Gastroesophageal sphincter (tissue), 3 donors: ENCODE measurements around the gene GOLIM4.

Source experiments
- EP300 ChIP-seq: sonication (generic); formaldehyde crosslinking; IDR thresholded peaks from one replicate; pipeline ENCODE4 v1.6.1; 2017; ENCODE audit warnings: antibody characterized with exemption, mild to moderate bottlenecking
- POLR2A ChIP-seq, 2 donors: fragments of 450-650 bp; IDR thresholded peaks; one replicate each; pipeline ENCODE4 v1.6.1; 2017; ENCODE audit warnings: antibody characterized with exemption in 2 of 2, mild to moderate bottlenecking in 2 of 2, moderate library complexity in 1 of 2
- POLR2AphosphoS5 ChIP-seq: sonication (generic); formaldehyde crosslinking; IDR thresholded peaks from one replicate; pipeline ENCODE4 v1.6.1; 2017; ENCODE audit warnings: antibody characterized with exemption
- TF ChIP-seq, protein P1 (sequence below), 4 experiments: fragments of 200-600 bp in 2 of 4; fragments of 450-650 bp in 2 of 4; sonication (generic) in 1 of 4; IDR thresholded peaks; one replicate each; pipeline ENCODE4 v1.5.1; 2017 to 2019; ENCODE audit warnings: antibody characterized with exemption in 4 of 4, mild to moderate bottlenecking in 2 of 4, moderate library complexity in 2 of 4

DNA sequence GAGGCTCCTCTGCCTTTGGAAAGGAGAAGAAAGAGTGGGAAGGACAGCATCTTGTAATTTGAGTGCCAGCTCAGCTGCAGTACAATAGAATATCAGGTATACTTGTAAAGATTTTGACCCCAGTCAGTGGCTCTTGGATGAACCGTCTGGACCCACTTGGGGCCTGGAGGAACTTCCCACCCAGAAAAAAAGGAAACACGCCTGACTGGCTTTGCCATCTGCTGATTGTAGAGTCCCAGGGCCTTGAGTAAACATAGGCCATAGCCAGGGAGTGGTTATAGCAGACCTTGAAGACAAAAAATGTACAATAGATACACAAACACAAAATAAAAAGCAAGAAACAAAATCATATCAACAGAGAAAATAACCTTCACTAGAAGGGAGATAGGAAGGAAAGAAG, 112.1 kb downstream of the GOLIM4 start:
- TF ChIP-seq, protein P1, sequence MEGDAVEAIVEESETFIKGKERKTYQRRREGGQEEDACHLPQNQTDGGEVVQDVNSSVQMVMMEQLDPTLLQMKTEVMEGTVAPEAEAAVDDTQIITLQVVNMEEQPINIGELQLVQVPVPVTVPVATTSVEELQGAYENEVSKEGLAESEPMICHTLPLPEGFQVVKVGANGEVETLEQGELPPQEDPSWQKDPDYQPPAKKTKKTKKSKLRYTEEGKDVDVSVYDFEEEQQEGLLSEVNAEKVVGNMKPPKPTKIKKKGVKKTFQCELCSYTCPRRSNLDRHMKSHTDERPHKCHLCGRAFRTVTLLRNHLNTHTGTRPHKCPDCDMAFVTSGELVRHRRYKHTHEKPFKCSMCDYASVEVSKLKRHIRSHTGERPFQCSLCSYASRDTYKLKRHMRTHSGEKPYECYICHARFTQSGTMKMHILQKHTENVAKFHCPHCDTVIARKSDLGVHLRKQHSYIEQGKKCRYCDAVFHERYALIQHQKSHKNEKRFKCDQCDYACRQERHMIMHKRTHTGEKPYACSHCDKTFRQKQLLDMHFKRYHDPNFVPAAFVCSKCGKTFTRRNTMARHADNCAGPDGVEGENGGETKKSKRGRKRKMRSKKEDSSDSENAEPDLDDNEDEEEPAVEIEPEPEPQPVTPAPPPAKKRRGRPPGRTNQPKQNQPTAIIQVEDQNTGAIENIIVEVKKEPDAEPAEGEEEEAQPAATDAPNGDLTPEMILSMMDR (IDR thresholded peaks at IDR 0.05): no peak
- TF ChIP-seq POLR2A (IDR thresholded peaks at IDR 0.05) (no peak), POLR2AphosphoS5 (no peak), EP300 (no peak)
